Activated CD8-positive, alpha-beta memory T cell treated with anti-CD3 and anti-CD28 coated beads for 36 hours (primary cell): ENCODE results near the gene ATP6V0E1. TPM values are rescaled to one million over a fixed set of nuclear protein-coding genes. Genes with fewer than 3 reads are reported as not detected.
"Not testable (repeated sequence)": the region's sequence is repeated elsewhere in the genome, so short reads cannot be mapped to it uniquely, and the experiment has no call there.

Experiments used
- CTCF ChIA-PET: fragments of 350-600 bp; sonication (Branson Sonifier 250); formaldehyde crosslinking; loops from one replicate; lab custom pipeline; 2021; ENCODE audit warnings: antibody characterized with exemption; lab: Charles Lee
- POLR2A ChIA-PET: fragments of 350-600 bp; sonication (Branson Sonifier 250); formaldehyde crosslinking; loops from one replicate; lab custom pipeline; 2021; ENCODE audit warnings: antibody characterized with exemption; lab: Charles Lee
- total RNA-seq, 2 experiments: library from RNA; stranded (reverse); gene quantifications; one replicate each; pipeline ENCODE4 v1.2.3, GENCODE V29; 2021

Gene ATP6V0E1
- total RNA-seq, 2 experiments from 2014 or later: 155 TPM

DNA sequence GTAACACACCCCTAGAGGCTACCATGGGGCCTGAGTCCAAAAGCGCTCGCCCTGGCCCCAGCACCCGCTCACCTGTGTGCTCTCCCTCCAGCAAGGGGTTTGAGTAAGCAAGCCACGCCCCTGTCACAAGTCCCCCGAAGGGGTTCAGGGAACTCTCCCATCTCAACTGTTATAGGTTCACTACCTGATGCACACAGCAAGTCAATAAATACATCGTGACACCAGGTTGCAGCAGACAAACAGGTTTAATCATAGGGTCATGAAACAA is 64.2 kb downstream of the ATP6V0E1 start:
- CTCF ChIA-PET: interaction anchor here (0.6 kb wide), 1 partner anchor 39 kb away, joined by 4 read pairs; no protein-coding TSS in a partner anchor
- POLR2A ChIA-PET: no interaction called here

DNA sequence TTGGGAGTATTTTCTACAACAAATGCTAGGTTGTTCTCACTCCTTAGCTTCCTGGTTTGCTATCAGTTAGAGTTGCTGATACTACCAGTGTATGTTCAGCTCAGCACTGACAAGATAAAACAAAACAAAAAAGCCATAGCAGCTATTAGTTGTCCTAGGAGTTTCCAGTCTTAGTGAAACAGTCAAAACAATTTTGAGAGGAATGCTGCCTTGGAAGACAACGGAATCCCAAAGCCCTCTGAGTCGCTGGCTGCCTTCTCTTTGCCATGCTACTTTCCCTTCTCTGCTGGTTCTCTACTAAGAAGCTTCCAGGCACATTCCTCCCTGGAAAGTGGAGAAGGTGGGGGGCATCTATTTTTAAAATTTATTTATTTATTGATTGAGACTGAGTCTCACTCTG is 67.2 kb downstream of the ATP6V0E1 start:
- POLR2A ChIA-PET: no interaction called here
- CTCF ChIA-PET: no interaction called here

DNA sequence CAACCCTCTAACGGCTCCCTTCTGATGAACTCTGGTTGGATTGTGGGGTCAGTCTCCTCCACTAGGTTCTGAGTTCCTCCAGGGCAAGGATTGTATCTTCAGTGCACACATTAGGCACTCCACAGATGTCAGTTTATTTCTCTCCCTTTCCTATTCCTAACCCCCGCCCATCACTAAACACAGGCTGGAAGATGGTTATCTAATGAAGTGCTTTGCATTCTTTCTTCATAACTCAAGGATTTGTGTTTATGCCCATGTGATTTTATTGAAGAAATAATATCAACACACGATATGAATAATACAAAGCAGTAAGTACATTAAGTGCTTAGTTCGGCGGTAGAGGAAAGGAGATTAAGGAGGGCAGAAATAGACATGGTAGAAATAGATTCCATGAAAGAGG is 68.2 kb downstream of the ATP6V0E1 start:
- CTCF ChIA-PET: no interaction called here
- POLR2A ChIA-PET: no interaction called here

DNA sequence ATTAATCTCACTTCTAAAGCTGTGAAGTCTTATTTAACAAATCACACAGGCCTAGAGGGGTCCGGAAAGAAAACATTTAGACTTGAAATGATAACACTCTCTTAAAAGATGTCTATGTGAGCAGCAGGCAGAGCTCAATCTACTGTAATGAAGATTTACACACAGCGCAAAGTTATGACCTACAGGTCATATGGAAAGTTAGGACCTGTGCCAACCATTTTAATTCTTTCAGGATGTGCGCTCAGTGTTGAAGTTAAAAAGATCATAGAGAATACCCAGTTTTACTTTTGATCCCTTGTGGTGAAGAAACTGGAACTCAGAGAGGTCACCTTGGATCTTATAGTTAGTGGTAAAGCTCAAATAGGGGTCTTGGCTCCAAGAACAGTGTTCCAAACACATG is 69.5 kb downstream of the ATP6V0E1 start:
- POLR2A ChIA-PET: no interaction called here
- CTCF ChIA-PET: interaction anchor here (0.8 kb wide), 1 partner anchor 28 kb away, joined by 3 read pairs; no protein-coding TSS in a partner anchor

DNA sequence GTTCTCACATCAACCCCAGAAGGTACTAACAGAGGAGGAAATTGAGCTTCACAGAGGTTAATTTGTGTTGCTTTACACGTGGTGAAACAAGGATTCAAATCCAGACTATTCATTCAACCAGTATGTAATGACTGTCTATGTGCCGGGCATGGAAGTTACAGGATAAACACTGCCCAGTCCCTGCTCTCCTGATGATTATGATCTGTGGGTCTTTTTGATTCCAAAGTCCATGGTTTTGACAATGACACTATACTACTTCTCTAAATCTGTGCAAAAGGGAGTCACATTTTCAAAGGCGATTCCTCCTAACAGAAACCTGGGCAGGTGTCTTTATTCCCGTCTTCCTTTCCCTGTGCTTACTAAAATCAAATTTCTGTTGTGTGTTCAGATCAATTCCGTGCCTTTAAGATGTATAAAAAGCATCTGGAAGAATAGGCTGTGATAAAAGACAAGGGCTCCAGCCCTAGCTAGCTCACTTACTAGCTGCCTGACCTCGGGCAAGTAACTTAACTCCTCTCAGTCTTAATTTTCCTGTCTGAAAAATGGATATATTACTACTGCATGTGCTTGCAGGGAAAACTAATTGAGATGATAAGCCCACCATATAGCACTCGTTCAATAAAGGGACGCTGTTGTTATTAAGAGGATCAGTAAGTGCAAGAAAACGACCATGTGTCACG is 71.6 kb downstream of the ATP6V0E1 start:
- ChIA-PET CTCF (interaction anchor here (0.8 to 1.2 kb wide), 2 partner anchors 20 to 71 kb away, joined by 3 to 4 read pairs; partner anchors contain the start of gene ATP6V0E1), POLR2A (interaction anchor here (0.6 to 1.0 kb wide), 2 partner anchors 13 to 71 kb away, joined by 3 read pairs; partner anchors contain the start of gene ATP6V0E1)

DNA sequence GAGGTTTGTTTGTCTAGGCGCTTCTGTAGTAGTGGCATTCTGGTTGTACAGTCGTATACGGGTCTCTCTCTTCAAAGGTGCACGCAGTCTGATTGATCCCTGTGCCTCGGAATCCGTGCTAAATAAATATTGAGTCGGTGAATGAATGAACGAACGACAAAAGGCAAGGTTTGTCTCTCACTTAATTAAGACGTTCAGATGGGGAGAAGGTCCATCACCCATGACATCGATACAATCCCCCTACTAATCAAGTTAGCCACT is 72.1 kb downstream of the ATP6V0E1 start:
- CTCF ChIA-PET: no interaction called here
- POLR2A ChIA-PET: no interaction called here

DNA sequence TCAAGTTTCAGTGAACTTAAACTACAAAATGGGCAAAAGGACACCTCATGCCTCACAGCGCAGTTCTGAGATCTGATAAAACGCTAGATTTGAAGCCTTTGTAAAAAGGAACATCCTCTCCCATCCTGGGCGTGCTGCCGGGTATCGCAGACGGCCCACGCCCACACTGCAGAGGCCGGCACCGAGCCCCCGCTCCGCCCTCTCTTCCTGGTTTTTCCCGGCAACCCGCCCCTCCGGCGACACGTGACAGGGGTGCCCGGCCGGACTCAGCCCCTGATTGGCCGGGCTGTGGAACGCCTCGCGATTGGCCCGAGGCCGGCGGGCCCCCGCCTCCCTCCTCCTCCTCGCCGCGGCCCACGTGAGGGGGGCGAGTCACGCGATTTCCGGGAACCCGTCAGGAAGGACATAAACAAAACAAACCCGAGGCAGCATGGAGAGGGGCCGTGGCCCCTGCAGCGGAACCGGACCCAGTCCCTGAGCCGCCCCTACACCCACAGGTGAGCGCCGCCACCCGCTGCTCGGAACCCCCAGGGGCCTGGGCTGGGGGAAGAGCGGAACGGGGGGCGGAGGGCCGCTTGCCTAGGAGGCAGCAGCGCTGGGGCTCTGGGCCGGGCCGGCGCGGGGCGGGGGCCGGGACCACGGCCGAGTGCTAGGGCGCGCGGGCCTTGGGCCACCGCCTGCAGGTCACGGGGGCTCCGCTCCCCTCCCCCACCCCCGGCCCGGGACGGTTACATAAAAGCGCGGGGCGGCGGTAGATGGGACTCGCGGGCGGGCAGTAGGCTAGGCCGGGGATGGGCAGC is 72.6 kb downstream of the ATP6V0E1 start, which contains the start of gene CREBRF:
Gene CREBRF, plus strand, starts transcription at position 370 of the 800 bp plus-strand sequence. CDS start 24,424 bp downstream, outside the sequence.
- ChIA-PET CTCF (no interaction called here), POLR2A (interaction anchor here (1.3 to 1.8 kb wide), 3 partner anchors 21 to 97 kb away, joined by 3 to 23 read pairs (median 11); partner anchors contain the start of genes ATP6V0E1 and RPL26L1)

DNA sequence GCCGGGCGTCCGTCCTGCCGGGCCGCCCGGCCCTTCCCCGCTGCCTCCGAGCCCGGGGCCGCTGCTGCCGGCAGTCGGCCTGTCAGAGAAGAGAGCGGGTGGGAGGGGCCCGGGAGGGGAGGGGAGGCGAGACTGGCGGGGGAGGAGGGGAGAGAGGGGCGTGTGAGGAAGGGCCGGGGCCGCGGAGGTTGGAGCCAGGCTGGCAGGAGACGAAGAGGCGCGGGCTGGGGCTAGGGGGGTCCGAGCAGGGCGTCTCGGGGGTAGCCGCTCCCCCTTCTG is 73.2 kb downstream of the ATP6V0E1 start:
- ChIA-PET POLR2A (interaction anchor here (0.6 to 1.8 kb wide), 6 partner anchors 9 to 943 kb away, joined by 3 to 23 read pairs (median 3); partner anchors contain the start of genes ATP6V0E1 and RPL26L1), CTCF (interaction anchor here (1.1 kb wide), 1 partner anchor 73 kb away, joined by 8 read pairs; the partner anchor contains the start of gene ATP6V0E1)

DNA sequence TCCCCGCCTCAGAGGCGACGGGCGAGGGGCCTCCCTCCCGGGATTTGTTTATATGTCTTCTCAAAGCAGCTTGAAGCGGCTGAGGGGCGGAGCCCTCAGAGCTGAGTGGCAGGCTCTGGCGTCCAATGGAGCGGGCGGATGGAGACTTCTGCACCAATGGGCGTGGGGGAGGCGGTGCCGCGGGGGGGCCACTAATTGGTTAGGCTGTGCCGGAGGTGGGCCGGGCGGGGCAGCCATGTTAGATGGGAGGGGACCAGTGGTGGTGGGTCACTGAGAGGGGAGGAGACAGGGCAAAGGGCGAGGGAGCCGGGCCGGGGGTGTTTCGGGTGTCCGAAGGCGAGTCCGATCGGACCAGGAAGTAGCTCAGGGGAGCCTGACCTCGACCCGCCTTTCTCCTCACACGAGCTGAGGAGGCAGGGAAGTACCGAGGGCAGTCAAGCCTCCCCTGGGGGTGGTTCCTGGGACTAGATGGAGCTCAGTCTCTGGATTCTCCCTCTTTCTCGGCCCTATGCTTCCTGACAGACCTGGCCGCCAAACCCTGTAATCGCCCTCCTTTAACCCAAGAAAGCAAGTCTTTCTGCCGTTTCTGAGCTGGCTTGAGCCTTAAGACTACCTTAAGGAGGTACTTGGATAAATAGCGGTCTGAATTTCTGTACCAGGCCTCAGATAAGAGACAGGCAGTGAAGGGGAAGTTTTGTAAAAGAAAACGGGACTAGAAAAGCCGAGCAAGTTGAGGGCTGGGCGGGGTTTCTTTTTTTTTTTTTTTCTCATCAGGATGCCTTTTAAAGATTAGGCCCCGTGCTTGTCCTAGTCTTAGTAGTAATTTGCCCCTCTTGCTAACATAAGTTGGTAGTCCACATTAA is 73.7 kb downstream of the ATP6V0E1 start:
- CTCF ChIA-PET: interaction anchor here (0.9 to 1.3 kb wide), 4 partner anchors 9 to 73 kb away, joined by 3 to 8 read pairs (median 4); partner anchors contain the start of gene ATP6V0E1
- POLR2A ChIA-PET: interaction anchor here (0.6 to 1.8 kb wide), 8 partner anchors 8 to 1669 kb away, joined by 3 to 23 read pairs (median 3); partner anchors contain the start of genes ATP6V0E1 and RPL26L1

DNA sequence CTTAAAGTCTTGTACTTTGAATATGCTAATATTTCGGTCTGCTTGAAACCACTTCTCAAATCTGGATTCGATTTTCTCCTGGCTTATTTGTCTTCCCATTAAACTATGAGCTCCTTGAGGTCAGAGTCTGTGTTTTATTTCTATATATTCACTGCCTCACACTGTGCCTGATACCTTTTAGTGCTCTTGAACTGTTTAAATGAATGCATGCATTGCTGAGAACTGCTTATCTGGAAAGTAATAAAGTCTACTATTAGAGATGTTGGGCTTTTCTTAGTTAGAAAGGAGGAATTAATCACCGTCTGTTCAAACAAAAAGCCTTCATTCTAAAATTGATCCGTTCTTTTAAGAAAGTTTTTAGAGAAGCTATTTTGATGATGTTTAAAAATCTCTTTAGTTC is 78.6 kb downstream of the ATP6V0E1 start:
- CTCF ChIA-PET: interaction anchor here (1.6 kb wide), 1 partner anchor 78 kb away, joined by 3 read pairs; no protein-coding TSS in a partner anchor
- POLR2A ChIA-PET: interaction anchor here (1.1 kb wide), 1 partner anchor 79 kb away, joined by 4 read pairs; the partner anchor contains the start of gene ATP6V0E1

DNA sequence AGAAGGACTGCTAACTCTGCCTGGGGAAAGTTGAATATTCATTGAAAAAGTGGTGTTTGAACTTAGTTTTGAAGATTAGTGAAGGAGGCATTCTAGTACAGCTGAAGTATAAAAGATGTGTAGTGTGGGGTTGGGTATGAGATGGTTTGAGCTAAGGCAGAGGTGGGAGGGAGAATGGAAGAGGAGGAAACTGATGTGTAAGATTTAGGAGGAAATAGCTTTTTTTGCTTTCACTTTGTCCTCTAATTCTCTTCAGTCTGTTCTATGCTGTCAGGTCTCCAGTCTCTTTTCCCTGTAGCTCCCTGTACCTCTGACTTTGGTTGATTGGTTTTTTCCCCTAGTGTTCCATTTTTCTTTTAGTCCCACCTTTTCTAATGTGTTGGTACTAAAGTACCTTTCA is 81.6 kb downstream of the ATP6V0E1 start:
- POLR2A ChIA-PET: interaction anchor here (0.7 to 1.7 kb wide), 2 partner anchors 8 to 81 kb away, joined by 3 read pairs; partner anchors contain the start of gene ATP6V0E1

DNA sequence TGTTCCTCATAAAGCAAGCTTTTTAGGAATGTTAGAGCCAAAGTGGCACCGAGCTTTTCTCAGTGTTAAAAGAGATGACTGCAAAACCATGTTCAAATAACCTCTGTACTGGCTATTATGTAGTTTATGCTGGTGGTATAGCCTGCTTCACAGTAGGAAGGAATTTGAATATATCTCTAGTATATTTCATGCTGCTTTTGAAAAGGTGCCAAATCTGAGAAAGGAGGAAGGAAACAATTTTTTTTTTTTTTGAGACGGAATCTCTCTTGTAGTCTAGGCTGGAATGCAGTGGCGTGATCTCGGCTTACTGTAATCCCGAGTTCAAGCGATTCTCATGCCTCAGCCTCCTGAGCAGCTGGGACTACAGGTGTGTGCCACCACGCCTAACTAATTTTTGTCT is 86.1 kb downstream of the ATP6V0E1 start:
- ChIA-PET CTCF (no interaction called here), POLR2A (interaction anchor here (0.7 kb wide), 1 partner anchor 828 kb away, joined by 5 read pairs; no protein-coding TSS in a partner anchor)

More for the DNA sequence above, 81.6 kb downstream of the ATP6V0E1 start:
- CTCF ChIA-PET: interaction anchor here (0.7 to 1.4 kb wide), 2 partner anchors 81 to 1106 kb away, joined by 4 read pairs; partner anchors contain the start of gene ATP6V0E1

DNA sequence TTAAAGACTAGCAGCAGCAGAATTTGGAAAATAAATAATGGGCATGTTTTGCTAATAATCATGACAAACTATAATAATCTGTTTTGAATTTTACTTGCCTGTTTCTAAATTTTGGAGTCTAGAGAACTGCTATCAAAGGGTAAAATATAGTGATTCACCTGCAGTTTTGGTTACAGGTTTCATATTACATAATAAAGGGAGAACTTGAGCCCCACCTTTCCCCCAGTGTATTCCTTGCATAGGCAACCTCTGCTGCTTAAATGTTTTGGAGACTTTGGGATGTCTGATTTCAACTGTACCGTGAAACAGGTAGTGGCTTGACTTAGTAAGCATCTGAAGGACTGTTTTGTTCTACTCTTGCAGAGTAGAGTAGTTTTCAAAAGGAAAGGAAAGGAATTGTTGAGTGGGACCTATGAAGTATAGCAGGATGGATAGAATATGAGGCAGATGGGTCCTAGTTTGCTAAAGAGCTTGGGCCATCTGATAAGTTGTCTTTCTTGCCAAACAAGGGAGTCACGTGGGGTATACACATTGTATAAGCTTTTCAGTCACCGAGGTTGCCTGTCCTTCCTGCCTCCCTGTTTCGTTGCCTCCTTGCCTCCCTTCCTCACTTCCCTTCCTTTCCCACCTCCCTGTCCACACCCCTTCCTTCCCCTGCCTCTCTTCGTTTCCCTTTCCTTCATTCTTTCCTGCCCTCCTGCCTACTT is 91.7 kb downstream of the ATP6V0E1 start:
- POLR2A ChIA-PET: no interaction called here

DNA sequence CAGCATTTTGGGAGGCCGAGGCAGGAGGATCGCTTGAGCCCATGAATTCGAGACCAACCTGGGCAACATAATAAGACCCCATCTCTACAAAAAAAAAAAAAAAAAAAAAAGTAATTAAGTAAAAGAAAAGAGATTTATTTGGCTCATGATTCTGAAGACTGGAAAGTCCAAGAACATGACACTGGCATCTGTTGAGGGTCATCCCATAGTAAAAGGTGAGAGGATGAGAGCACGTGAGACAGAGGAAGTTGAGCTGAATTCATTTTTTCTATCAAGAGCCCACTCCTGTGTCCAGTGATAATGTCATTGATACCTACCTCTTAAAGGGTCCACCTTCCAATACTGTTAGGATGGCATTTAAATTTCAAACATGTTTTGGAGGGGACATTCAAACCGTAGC is 92.4 kb downstream of the ATP6V0E1 start:
- ChIA-PET POLR2A (no interaction called here), CTCF (interaction anchor here (0.7 kb wide), 1 partner anchor 9 kb away, joined by 4 read pairs; no protein-coding TSS in a partner anchor)

More for the DNA sequence above, 91.7 kb downstream of the ATP6V0E1 start:
- CTCF ChIA-PET: no interaction called here

DNA sequence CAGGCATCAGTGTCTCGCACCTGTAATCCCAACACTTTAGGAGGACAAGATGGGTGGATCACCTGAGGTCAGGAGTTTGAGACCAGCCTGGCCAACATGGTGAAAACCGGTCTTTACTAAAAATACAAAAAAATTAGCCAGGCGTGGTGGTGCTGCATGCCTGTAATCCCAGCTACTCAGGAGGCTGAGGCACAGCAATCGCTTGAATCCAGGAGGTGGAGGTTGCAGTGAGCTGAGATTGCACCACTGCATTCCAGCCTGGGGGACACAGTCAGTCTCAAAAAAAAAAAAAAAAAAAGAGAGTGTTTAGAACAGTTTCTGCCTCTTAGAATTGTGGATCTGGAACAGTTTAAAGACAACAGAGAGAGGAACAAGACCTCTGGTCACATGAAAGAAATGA is 92.9 kb downstream of the ATP6V0E1 start:
- CTCF ChIA-PET: interaction anchor here (0.7 kb wide), 1 partner anchor 9 kb away, joined by 4 read pairs; no protein-coding TSS in a partner anchor
- POLR2A ChIA-PET: not testable (repeated sequence)

DNA sequence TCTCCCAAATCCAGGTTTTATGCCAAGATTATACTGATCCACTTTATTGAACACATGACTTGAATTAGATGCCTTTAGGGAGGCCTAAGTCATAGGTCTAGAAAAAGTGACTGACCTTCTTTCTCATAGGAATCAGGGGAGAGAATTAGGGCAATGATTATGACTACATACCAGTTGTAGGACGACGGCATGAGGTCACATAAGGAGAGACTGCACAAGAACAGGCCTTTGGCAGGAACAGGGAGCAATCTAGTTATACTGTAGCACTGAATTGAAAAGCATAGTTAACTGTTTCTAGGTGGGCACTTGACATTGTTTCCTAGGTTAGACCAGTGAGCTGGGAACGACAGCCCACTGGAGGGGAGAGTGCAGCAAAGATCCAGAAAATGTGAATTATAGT is 95.3 kb downstream of the ATP6V0E1 start:
- ChIA-PET CTCF (no interaction called here), POLR2A (no interaction called here)
